ENCODE measurements around the gene TRIM45. TPM values are rescaled to one million over a fixed set of nuclear protein-coding genes. Genes with fewer than 3 reads are reported as not detected.

TRIM45 gene
- total RNA-seq, 1 experiment from 2014 or later = 2.3 TPM

DNA sequence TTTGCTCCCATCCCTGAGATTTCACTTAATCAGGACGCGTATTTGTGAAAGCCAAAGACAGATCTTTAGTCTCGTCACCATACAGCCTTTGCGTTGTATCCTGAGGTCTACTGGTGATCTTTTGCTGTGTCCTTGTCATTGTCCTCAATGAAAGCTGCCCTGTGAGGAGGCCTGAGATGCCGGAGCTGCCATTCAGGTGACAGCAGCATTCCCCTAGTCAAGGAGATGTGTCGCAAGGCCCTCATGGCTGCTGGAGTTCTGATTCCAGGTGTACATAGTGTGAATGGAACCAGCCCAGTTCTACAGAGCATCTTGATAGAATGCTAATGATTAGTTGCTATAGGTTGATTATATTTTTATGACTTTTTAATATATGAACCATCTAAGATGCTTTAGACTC, 37.3 kb downstream of the TRIM45 start:
- Histone ChIP-seq H3K4me1 (replicated peaks) (no peaks in the 10 kb centered on the region), H3K36me3 (peaks cover 59% of the 10 kb centered on the region)

DNA sequence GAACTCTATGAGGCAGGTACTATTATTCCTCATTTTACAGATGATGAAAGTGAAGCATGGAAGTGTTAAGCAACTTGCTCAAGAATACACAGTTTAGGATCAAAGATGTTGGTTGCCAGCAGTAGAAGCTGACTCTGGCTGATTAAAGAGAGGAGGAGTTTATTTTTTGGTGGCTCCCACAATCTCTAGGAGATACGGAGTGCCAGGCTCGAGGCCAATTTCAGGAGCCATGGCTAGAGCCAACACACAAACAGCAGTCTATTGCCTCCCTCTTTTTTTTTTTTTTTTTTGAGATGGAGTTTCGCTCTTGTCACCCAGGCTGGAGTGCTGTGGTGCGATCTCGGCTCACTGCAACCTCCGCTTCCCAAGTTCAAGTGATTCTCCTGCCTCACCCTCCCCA, 41.8 kb downstream of the TRIM45 start:
- Histone ChIP-seq H3K4me3 (no peak overlapping the region), H3K27me3 (replicated peaks) (no peaks in the 10 kb centered on the region), H3K4me1 (replicated peaks) (peaks cover 5% of the 10 kb centered on the region), H3K9me3 (replicated peaks) (no peaks in the 10 kb centered on the region), H3K36me3 (peaks cover 85% of the 10 kb centered on the region), H3K27ac (no peak overlapping the region)
- DNase-seq (ENCODE audit: low read depth in 1 of 2, low spot score in 2 of 2) = no peak

More for the DNA sequence above, 37.3 kb downstream of the TRIM45 start:
- no peak for DNase-seq (ENCODE audit: low read depth in 1 of 2, low spot score in 2 of 2)
- no peaks in the 10 kb centered on the region for H3K9me3 ChIP-seq (replicated peaks)
- no peak overlapping the region for H3K27ac ChIP-seq
- H3K27me3 ChIP-seq (replicated peaks) = no peaks in the 10 kb centered on the region
- no peak overlapping the region for H3K4me3 ChIP-seq

DNA sequence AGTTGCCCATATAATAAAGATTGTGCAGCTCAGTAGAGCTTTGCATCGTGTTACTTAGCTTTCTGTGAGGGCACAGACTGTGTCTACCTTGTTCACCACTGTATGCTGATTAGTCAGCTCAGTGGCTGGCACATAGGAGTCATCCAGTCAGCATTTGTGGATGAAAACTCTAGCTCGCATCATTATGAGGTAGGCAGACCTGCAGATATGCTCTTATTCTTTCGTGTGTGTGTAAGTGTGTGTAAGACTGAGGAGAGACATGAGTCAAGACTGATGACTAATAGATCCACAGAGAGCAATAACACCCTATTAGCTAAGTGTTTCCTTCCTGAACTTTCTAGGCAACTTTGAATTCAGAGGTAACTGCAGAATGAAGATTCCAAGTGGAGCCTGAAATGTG, 44.3 kb downstream of the TRIM45 start:
- Histone ChIP-seq H3K27me3 (replicated peaks) (no peaks in the 10 kb centered on the region), H3K4me3 (no peak overlapping the region), H3K9me3 (replicated peaks) (no peaks in the 10 kb centered on the region), H3K27ac (peak overlapping the region; percentile 57), H3K4me1 (replicated peaks) (peaks cover 5% of the 10 kb centered on the region), H3K36me3 (peaks cover 82% of the 10 kb centered on the region)
- peak; percentile 48 to 50 for DNase-seq (ENCODE audit: low read depth in 1 of 2, low spot score in 2 of 2)

DNA sequence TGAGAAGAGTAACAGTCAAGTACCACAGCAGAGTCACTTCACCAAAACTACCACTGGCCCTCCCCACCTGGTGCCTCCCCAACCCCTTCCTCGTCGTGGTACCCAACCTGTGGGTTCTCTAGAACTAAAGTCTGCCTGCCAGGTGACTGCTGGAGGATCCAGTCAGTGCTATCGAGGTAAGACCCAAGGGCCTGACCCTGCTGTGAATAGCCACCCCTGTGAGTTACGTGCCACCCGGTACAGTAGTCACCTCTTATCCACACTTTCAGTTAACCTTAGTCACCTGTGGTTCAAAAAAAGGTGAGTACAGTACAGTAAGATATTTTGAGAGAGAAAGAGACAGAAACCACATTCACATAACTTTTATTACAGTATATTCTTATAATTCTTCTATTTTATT, 44.9 kb downstream of the TRIM45 start:
- Histone ChIP-seq H3K36me3 (peaks cover 76% of the 10 kb centered on the region), H3K27ac (no peak overlapping the region), H3K9me3 (replicated peaks) (no peaks in the 10 kb centered on the region), H3K27me3 (replicated peaks) (no peaks in the 10 kb centered on the region), H3K4me1 (replicated peaks) (peaks cover 5% of the 10 kb centered on the region), H3K4me3 (no peak overlapping the region)
- no peak for DNase-seq (ENCODE audit: low read depth in 1 of 2, low spot score in 2 of 2)

DNA sequence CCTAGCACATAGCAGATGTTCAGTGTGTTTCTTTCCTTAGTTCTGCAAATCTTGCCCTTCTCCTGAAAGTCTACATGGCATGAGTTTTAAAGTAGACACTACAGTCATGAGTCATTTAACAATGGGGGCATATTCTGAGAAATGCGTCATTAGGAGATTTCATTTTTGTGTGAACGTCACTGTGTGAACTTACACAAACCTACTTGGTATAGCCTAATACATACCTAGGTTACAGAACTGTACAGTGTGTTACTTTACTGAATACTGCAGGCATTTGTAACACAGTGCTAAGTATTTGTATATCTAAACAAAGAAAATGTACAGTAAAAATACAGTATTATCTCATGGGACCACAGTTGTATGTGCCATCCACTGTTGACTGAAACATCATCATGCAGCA, 51.4 kb downstream of the TRIM45 start:
- Histone ChIP-seq H3K9me3 (replicated peaks) (no peaks in the 10 kb centered on the region), H3K4me1 (replicated peaks) (0 out of 2 replicates have a peak, but pooled peaks cover 6% of the 10 kb centered on the region), H3K27ac (peak overlapping the region; percentile 17; the same call in 1 of the 2 replicates), H3K4me3 (no peak overlapping the region), H3K36me3 (peaks cover 25% of the 10 kb centered on the region), H3K27me3 (replicated peaks) (no peaks in the 10 kb centered on the region)
- DNase-seq (ENCODE audit: low read depth in 1 of 2, low spot score in 2 of 2) = no peak

DNA sequence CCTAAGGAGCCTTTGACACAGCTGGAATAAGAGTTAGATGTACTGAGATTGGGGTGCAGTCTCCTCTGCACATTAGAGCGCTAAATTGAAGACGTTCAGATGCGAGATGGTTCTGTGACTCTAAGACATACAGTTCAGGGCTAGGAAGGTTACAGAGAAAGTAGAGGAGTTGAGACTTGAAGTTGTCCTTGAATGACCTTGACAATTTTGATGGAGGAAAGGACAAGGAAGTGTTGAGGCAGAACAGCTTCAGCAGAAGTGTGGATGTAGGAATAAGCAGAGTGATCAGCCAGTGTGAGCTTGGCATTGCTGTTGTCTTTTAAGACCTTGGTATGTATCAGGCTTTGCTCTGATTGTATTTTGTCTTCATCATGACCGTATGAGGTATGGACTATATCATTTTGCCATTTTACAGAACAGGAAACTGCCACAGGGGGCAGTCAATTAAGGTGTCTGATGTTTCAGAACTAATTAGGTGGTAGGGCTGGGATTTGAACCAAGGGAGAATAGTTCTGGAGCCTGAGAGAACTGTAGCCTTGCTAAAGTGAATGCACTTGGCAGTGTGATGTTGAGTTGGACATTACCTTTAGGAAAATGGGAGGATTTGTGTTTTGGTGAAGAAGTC, 52.2 kb downstream of the TRIM45 start:
- H3K27ac ChIP-seq = no peak overlapping the region
- no peak for DNase-seq (ENCODE audit: low read depth in 1 of 2, low spot score in 2 of 2)
- H3K9me3 ChIP-seq (replicated peaks) = no peaks in the 10 kb centered on the region

DNA sequence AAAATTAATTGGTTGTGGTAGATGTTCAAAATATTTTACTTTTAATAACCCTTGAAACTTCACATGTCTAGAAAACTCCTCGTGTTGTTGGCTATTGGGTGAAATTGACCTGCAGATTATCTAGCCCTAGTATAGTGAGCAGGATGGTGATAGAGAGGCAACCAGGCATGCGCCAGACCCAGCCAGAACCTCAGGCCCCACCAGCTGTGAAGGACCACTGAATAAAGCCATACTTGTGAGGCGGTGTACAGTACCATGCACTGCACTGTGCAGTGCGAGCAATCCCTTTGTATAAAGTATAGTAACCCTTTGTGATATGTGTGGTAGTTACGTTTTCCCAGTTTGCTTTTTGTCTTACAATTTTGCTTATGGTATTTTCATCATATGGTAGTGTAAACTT, 53.0 kb downstream of the TRIM45 start:
- no peak for DNase-seq (ENCODE audit: low read depth in 1 of 2, low spot score in 2 of 2)
- Histone ChIP-seq H3K36me3 (peaks cover 11% of the 10 kb centered on the region), H3K9me3 (replicated peaks) (no peaks in the 10 kb centered on the region), H3K4me3 (no peak overlapping the region), H3K27ac (no peak overlapping the region), H3K4me1 (replicated peaks) (0 out of 2 replicates have a peak, but pooled peaks cover 6% of the 10 kb centered on the region), H3K27me3 (replicated peaks) (no peaks in the 10 kb centered on the region)

More for the DNA sequence above, 52.2 kb downstream of the TRIM45 start:
- Histone ChIP-seq H3K4me3 (no peak overlapping the region), H3K36me3 (peaks cover 17% of the 10 kb centered on the region), H3K4me1 (replicated peaks) (0 out of 2 replicates have a peak, but pooled peaks cover 6% of the 10 kb centered on the region), H3K27me3 (replicated peaks) (no peaks in the 10 kb centered on the region)

DNA sequence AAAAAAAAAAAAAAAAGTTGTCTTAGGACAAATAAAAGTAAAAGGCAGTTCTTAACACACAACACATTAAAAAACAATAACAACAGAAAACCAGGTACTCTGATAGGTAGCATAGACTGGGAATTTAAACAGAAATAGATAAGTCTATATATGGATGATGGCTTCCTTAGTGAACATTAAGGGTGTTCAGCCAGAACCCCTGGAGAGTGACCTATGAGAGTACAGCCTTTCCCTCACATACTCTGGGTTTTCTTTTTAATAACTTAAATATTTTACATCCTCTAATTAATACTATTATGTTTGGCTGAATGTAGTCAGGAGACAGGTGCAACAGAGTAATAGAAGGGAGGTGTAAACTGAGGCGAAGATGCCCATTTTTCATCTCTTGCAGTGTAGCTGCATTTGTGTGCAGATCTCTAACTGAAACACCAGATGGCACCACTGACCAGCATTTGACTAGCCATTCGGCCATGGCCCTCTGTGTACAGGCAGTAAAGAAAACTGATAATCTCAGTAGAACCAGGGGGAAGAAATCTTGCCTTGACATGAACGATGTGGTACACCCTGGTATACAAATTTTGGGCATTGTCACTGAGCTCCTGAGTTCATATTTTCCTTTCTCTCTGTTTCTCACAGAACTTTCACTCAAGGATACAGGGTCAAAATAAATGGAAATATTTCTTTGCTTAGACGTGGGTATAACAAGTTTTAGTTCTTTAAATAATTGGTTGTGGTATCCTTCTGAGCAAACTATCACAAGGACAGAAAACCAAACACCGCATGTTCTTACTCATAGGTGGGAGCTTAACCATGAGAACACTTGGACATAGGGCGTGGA, 53.8 kb downstream of the TRIM45 start:
- no peaks in the 10 kb centered on the region for H3K9me3 ChIP-seq (replicated peaks)
- H3K27ac ChIP-seq = no peak overlapping the region
- H3K4me1 ChIP-seq (replicated peaks) = 0 out of 2 replicates have a peak, but pooled peaks cover 6% of the 10 kb centered on the region
- peak; percentile 50 to 58 for DNase-seq (ENCODE audit: low read depth in 1 of 2, low spot score in 2 of 2)
- no peaks in the 10 kb centered on the region for H3K27me3 ChIP-seq (replicated peaks)
- H3K4me3 ChIP-seq = no peak overlapping the region
- peaks cover 16% of the 10 kb centered on the region for H3K36me3 ChIP-seq

DNA sequence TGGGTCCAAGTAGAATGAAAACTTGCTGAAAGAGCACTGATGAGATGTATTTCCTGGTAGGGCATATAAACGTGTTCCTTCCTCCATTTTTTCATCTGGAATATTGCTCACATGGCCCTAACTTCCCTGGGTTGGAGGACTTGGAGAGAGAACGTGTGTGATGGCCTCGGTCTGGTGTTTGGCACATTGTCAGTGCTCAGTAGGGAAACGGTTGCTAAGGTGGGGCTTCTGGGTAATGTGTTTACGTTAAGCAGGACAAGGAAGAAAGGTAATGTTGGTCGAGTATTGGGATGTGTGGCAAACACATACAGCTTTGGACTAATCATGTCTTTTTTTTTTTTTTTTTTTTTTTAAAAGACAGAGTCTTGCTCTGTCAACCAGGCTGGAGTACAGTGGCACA, 55.2 kb downstream of the TRIM45 start:
- Histone ChIP-seq H3K27me3 (replicated peaks) (no peaks in the 10 kb centered on the region), H3K36me3 (peaks cover 23% of the 10 kb centered on the region), H3K9me3 (replicated peaks) (no peaks in the 10 kb centered on the region), H3K4me3 (no peak overlapping the region), H3K4me1 (replicated peaks) (peaks cover 17% of the 10 kb centered on the region), H3K27ac (no peak overlapping the region)
- DNase-seq (ENCODE audit: low read depth in 1 of 2, low spot score in 2 of 2) = no peak

DNA sequence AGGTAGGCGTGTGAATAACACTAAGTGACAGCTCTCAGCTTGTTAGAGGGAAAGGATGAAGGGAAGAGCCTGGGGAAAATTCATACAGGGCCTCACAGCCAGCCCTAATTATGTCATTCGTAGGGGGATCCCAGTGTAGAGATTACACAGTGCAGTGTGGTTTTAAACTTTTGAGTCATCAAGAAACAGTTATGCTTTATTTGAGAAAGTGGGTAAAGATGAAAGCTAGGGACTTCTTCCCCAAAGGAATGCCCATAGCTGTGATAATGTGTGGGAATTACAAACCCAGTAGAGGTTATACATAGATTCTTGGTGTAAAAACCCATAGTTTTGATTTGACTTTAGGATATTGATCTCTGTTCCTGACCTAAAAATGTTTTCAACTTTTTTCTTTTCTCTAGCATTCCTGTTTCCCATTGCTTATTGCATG, 59.5 kb downstream of the TRIM45 start:
- Histone ChIP-seq H3K36me3 (peaks cover 21% of the 10 kb centered on the region), H3K27ac (peak overlapping the region; percentile 12; the same call in 1 of the 2 replicates), H3K4me3 (no peak overlapping the region), H3K9me3 (replicated peaks) (no peaks in the 10 kb centered on the region), H3K27me3 (replicated peaks) (no peaks in the 10 kb centered on the region), H3K4me1 (replicated peaks) (peaks cover 22% of the 10 kb centered on the region)
- peak in 1 of 2 experiments; percentile 60 for DNase-seq (ENCODE audit: low read depth in 1 of 2, low spot score in 2 of 2)

Other genes starting within 250 kb of the TRIM45 start
- gene PTGFRN, start 211.8 kb downstream of the TRIM45 start, total RNA-seq (2014; rRNA removed; shearing (Covaris generic)) = 15.6 and 25.2 TPM in 2 replicates
- 0.05 and 0.50 TPM in 2 replicates for gene CD101, start 120.0 kb downstream of the TRIM45 start, total RNA-seq (2014; rRNA removed; shearing (Covaris generic))
- 25.0 and 29.6 TPM in 2 replicates for gene TTF2, start 61.4 kb downstream of the TRIM45 start, total RNA-seq (2014; rRNA removed; shearing (Covaris generic))
- gene VTCN1, start 89.2 kb upstream of the TRIM45 start, total RNA-seq (2014; rRNA removed; shearing (Covaris generic)) = not detected in 2 replicates
- 27.3 and 44.6 TPM in 2 replicates for gene MAN1A2, start 245.7 kb upstream of the TRIM45 start, total RNA-seq (2014; rRNA removed; shearing (Covaris generic))